Liver (tissue), 9 donors: ENCODE measurements around the gene CNGA3. TPM values are rescaled to one million over a fixed set of nuclear protein-coding genes. Genes with fewer than 3 reads are reported as not detected.

Experiments
- DNase-seq: peaks from one replicate; pipeline ENCODE4 v3.0.0-alpha.2; 2017; ENCODE audit warnings: low spot score
- H3K27ac ChIP-seq, 2 donors: one replicate each; pipeline ENCODE4 v1.7.0; 2013; ENCODE audit warnings: inconsistent platforms in 2 of 2, low read length in 2 of 2, control low read depth in 1 of 2, low read depth in 1 of 2, mild to moderate bottlenecking in 1 of 2
- H3K27me3 ChIP-seq, 4 donors: one replicate each; pipeline versions ENCODE4 v1.6.1 to v1.7.0; 2013; ENCODE audit warnings: low read length in 3 of 4, inconsistent platforms in 1 of 4, mild to moderate bottlenecking in 1 of 4, moderate library complexity in 1 of 4; ENCODE audit not compliant: control insufficient read depth in 4 of 4, insufficient read depth in 4 of 4
- H3K36me3 ChIP-seq, 4 donors: one replicate each; pipeline versions ENCODE4 v1.6.1 to v1.7.0; 2013; ENCODE audit warnings: low read length in 3 of 4, mild to moderate bottlenecking in 3 of 4, low read depth in 1 of 4, moderate library complexity in 1 of 4; ENCODE audit not compliant: control insufficient read depth in 4 of 4, insufficient read depth in 3 of 4
- H3K4me1 ChIP-seq, 4 donors: one replicate each; pipeline versions ENCODE4 v1.6.1 to v1.7.0; 2013; ENCODE audit warnings: low read length in 3 of 4, mild to moderate bottlenecking in 3 of 4, moderate library complexity in 1 of 4; ENCODE audit not compliant: control insufficient read depth in 4 of 4, insufficient read depth in 4 of 4
- H3K4me3 ChIP-seq, 3 donors: one replicate each; pipeline versions ENCODE4 v1.6.1 to v1.7.0; 2013; ENCODE audit warnings: low read length in 3 of 3, control low read depth in 1 of 3, low read depth in 1 of 3, mild to moderate bottlenecking in 1 of 3
- H3K9ac ChIP-seq, 2 donors: one replicate each; pipeline ENCODE4 v1.7.0; 2013; ENCODE audit warnings: low read length in 2 of 2, mild to moderate bottlenecking in 2 of 2, moderate library complexity in 2 of 2, control low read depth in 1 of 2, low read depth in 1 of 2
- H3K9me3 ChIP-seq, 4 donors: one replicate each; pipeline versions ENCODE4 v1.6.1 to v1.7.0; 2013; ENCODE audit warnings: low read length in 3 of 4; ENCODE audit not compliant: control insufficient read depth in 4 of 4
- CTCF ChIP-seq: fragments of 150-350 bp; IDR thresholded peaks from 2 replicates; pipeline ENCODE4 v1.5.1; 2017; ENCODE audit warnings: improper control_type of control experiment, low read depth, low read length; ENCODE audit not compliant: missing input control
- EGR1 ChIP-seq, 2 donors: IDR thresholded peaks; 2 replicates each; pipeline ENCODE4 v1.6.1; 2016 to 2018; ENCODE audit warnings: antibody characterized with exemption in 2 of 2, low read depth in 2 of 2
- FOXA1 ChIP-seq: IDR thresholded peaks from 2 replicates; pipeline ENCODE4 v1.6.1; 2016; ENCODE audit warnings: antibody characterized with exemption
- FOXA2 ChIP-seq: IDR thresholded peaks from 2 replicates; pipeline ENCODE4 v1.6.1; 2016; ENCODE audit warnings: antibody characterized with exemption
- GABPA ChIP-seq, 2 donors: IDR thresholded peaks in 1 of 2; conservative IDR thresholded peaks in 1 of 2; 2 replicates each; pipeline ENCODE4 v1.6.1; 2016; ENCODE audit warnings: antibody characterized with exemption in 2 of 2, mild to moderate bottlenecking in 1 of 2, moderate library complexity in 1 of 2
- HNF4A ChIP-seq, 2 donors: conservative IDR thresholded peaks; 2 replicates each; pipeline ENCODE4 v1.6.1; 2016; ENCODE audit warnings: antibody characterized with exemption in 2 of 2, mild to moderate bottlenecking in 2 of 2
- HNF4G ChIP-seq: IDR thresholded peaks from 2 replicates; pipeline ENCODE4 v1.6.1; 2016; ENCODE audit warnings: antibody characterized with exemption
- JUND ChIP-seq, 2 donors: IDR thresholded peaks; 2 replicates each; pipeline ENCODE4 v1.6.1; 2016; ENCODE audit warnings: antibody characterized with exemption in 2 of 2
- NR2F2 ChIP-seq: IDR thresholded peaks from 2 replicates; pipeline ENCODE4 v1.6.1; 2016; ENCODE audit warnings: antibody characterized with exemption
- RAD21 ChIP-seq, 2 donors: IDR thresholded peaks; 2 replicates each; pipeline ENCODE4 v1.6.1; 2016; ENCODE audit warnings: antibody characterized with exemption in 2 of 2, mild to moderate bottlenecking in 2 of 2
- REST ChIP-seq: IDR thresholded peaks from 2 replicates; pipeline ENCODE4 v1.6.1; 2016; ENCODE audit warnings: antibody characterized with exemption, mild to moderate bottlenecking
- RXRA ChIP-seq, 2 donors: IDR thresholded peaks; 2 replicates each; pipeline ENCODE4 v1.6.1; 2017 to 2018; ENCODE audit warnings: antibody characterized with exemption in 2 of 2, mild to moderate bottlenecking in 1 of 2
- SP1 ChIP-seq: IDR thresholded peaks from 2 replicates; pipeline ENCODE4 v1.6.1; 2018; ENCODE audit warnings: antibody characterized with exemption, mild to moderate bottlenecking
- TAF1 ChIP-seq: conservative IDR thresholded peaks from 2 replicates; pipeline ENCODE4 v1.6.1; 2016; ENCODE audit warnings: antibody characterized with exemption, mild to moderate bottlenecking
- WGBS: extraction: QIAGEN DNeasy Blood & Tissue Kit; methylation state at CpG from one replicate; pipeline ENCODE4 v1.1.7; 2013; 5-methylcytosine and 5-hydroxymethylcytosine counted together
- polyA plus RNA-seq, 2 donors: library from polyadenylated mRNA; stranded (reverse) in 1 of 2; unstranded in 1 of 2; fragments of 200-250 nt in 1 of 2; fragments of >200 nt in 1 of 2; fragmentation: Nextera tagmentation in 1 of 2; extraction: Ambion mirVana in 1 of 2; gene quantifications; one replicate each; pipeline versions ENCODE4 v1.2.1 to v1.2.3, GENCODE V29; 2013 to 2015
- total RNA-seq, 2 donors: library from RNA; depleted of rRNA; stranded (reverse); fragments of >200 nt; gene quantifications; one replicate each; pipeline ENCODE4 v1.2.3, GENCODE V29; 2014
- TF ChIP-seq, protein P1 (sequence below): IDR thresholded peaks from 2 replicates; pipeline ENCODE4 v1.6.1; 2016; ENCODE audit warnings: antibody characterized with exemption
- TF ChIP-seq, protein P2 (sequence below): IDR thresholded peaks from 2 replicates; pipeline ENCODE4 v1.6.1; 2016; ENCODE audit warnings: antibody characterized with exemption
- donor health status: healthy.
- donor health status: healthy.
- donor health status: healthy.
- donor health status: healthy.
- donor health status: healthy.

Gene CNGA3
- total and polyA plus RNA-seq, 4 donors = not detected

DNA sequence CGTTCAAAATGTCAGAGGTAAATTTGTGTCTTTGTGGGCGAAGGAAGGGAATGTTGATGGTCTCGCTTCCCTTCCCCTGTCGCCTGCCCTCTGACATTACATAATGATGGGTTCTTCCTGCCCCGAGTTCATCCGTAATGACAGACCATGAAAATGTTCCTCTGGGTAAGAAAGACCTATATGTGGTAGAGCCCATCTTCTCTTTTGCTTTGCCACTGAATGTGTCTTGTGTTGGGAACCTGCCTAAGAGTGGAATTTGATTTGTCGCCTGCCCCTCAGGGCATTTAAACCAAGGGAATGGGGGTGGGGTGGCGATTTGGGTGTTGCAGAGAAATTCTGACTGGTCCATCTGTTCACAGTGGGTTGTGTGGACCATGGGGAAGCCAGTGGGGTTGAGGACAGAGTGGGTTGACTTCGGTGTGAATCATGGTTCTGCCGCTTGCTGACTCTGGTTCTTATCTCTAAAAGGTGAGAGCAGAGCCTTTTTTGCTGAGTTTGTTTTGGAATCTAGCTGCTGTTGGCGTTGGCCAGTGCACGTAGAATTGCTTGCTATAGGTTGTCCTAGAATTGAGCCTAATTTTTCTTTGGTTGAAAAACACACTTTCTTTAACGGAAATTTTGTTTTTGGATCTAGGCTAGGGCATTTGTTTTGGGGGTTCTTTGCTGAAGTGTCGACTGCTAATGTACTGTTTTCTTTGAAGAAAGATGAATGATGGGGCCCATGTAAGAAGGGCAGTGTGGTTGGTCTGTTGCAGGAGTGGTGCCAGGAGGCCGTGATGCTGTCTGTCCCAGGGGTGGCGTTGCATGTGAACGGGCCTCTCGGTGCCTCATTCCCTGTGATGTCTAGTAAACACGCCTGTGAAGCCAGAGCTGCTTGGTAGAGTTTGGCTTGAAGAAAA is 99.7 kb downstream of the CNGA3 start:
- H3K27ac ChIP-seq = peak overlapping the region; percentile 48 to 59
- WGBS = 66% methylated on average over 19 of the region's 19 CpGs

More for the DNA sequence above, 99.7 kb downstream of the CNGA3 start:
- Histone ChIP-seq H3K4me3 (peak overlapping the region; percentile 72 to 96 (median 77)), H3K9me3 (no peaks in the 10 kb centered on the region), H3K9ac (peak overlapping the region; percentile 52 to 72), H3K36me3 (no peaks in the 10 kb centered on the region), H3K27me3 (no peaks in the 10 kb centered on the region), H3K4me1 (peaks cover 0 to 14% (median 11%) of the 10 kb centered on the region in 4 donors)
- no peak for DNase-seq
- no peak for TF ChIP-seq RAD21 (IDR thresholded peaks at IDR 0.05)
- no peak for TF ChIP-seq REST
- no peak for TF ChIP-seq GABPA (IDR thresholded peaks at IDR 0.05 in 1 of 2, conservative IDR thresholded peaks at IDR 0.05 in 1 of 2)
- TF ChIP-seq, protein P1, sequence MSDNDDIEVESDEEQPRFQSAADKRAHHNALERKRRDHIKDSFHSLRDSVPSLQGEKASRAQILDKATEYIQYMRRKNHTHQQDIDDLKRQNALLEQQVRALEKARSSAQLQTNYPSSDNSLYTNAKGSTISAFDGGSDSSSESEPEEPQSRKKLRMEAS = no peak
- no peak for TF ChIP-seq HNF4G
- TF ChIP-seq FOXA2 = no peak
- TF ChIP-seq HNF4A (conservative IDR thresholded peaks at IDR 0.05) = no peak
- no peak for TF ChIP-seq JUND (IDR thresholded peaks at IDR 0.05)
- TF ChIP-seq, protein P2, sequence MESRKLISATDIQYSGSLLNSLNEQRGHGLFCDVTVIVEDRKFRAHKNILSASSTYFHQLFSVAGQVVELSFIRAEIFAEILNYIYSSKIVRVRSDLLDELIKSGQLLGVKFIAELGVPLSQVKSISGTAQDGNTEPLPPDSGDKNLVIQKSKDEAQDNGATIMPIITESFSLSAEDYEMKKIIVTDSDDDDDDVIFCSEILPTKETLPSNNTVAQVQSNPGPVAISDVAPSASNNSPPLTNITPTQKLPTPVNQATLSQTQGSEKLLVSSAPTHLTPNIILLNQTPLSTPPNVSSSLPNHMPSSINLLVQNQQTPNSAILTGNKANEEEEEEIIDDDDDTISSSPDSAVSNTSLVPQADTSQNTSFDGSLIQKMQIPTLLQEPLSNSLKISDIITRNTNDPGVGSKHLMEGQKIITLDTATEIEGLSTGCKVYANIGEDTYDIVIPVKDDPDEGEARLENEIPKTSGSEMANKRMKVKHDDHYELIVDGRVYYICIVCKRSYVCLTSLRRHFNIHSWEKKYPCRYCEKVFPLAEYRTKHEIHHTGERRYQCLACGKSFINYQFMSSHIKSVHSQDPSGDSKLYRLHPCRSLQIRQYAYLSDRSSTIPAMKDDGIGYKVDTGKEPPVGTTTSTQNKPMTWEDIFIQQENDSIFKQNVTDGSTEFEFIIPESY = no peak
- TF ChIP-seq CTCF = no peak
- TF ChIP-seq FOXA1 = no peak
- TF ChIP-seq EGR1 (IDR thresholded peaks at IDR 0.05; ENCODE audit: low read depth in 2 of 2) = no peak
- no peak for TF ChIP-seq RXRA (IDR thresholded peaks at IDR 0.05)
- TF ChIP-seq SP1 = no peak
- no peak for TF ChIP-seq NR2F2
- no peak for TF ChIP-seq TAF1
